Breast epithelium (tissue), 4 donors: ENCODE results near the gene BRI3. TPM values are rescaled to one million over a fixed set of nuclear protein-coding genes. Genes with fewer than 3 reads are reported as not detected.

Source experiments
- DNase-seq, 2 donors: peaks; one replicate each; pipeline ENCODE4 v3.0.0-alpha.2; 2019; ENCODE audit warnings: low spot score in 2 of 2
- H3K27ac ChIP-seq, 2 donors: fragments of 200-600 bp; sonication (generic) in 1 of 2; one replicate each; pipeline ENCODE4 v1.5.1; 2016 to 2019; ENCODE audit warnings: mild to moderate bottlenecking in 1 of 2
- H3K27me3 ChIP-seq, 2 donors: fragments of 200-600 bp; sonication (generic) in 1 of 2; one replicate each; pipeline versions ENCODE4 v1.5.1 to v1.6.0; 2017 to 2019; ENCODE audit warnings: control low read depth in 1 of 2, mild to moderate bottlenecking in 1 of 2
- H3K36me3 ChIP-seq: fragments of 200-600 bp; one replicate; pipeline ENCODE4 v1.5.1; 2019
- H3K4me1 ChIP-seq, 2 donors: fragments of 200-600 bp; sonication (generic); one replicate each; pipeline ENCODE4 v1.5.1; 2016 to 2019; ENCODE audit warnings: control low read depth in 1 of 2
- H3K4me3 ChIP-seq, 3 donors: fragments of 200-600 bp; sonication (generic); 1 replicate in 2 of 3; 2 replicates in 1 of 3; pipeline ENCODE4 v1.5.1; 2016 to 2019; ENCODE audit warnings: mild to moderate bottlenecking in 3 of 3, moderate library complexity in 2 of 3
- H3K9me3 ChIP-seq, 2 donors: fragments of 200-600 bp; sonication (generic) in 1 of 2; one replicate each; pipeline ENCODE4 v1.5.1; 2016 to 2019; ENCODE audit warnings: control low read depth in 1 of 2
- CTCF ChIP-seq, 3 donors: fragments of 450-650 bp; IDR thresholded peaks; one replicate each; pipeline ENCODE4 v1.5.1; 2016 to 2017; ENCODE audit warnings: antibody characterized with exemption in 3 of 3, mild to moderate bottlenecking in 3 of 3, moderate library complexity in 3 of 3
- POLR2A ChIP-seq: fragments of 450-650 bp; IDR thresholded peaks from one replicate; pipeline ENCODE4 v1.6.1; 2016; ENCODE audit warnings: antibody characterized with exemption, mild to moderate bottlenecking, moderate library complexity
- POLR2AphosphoS5 ChIP-seq, 3 donors: sonication (generic); formaldehyde crosslinking; IDR thresholded peaks; one replicate each; pipeline ENCODE4 v1.6.1; 2017; ENCODE audit warnings: antibody characterized with exemption in 3 of 3
- intact Hi-C: fragments of 100-400 bp; cut with DNase I; formaldehyde crosslinking; loops from one replicate; pipeline ENCODE4 v1.15.1; 2023; ENCODE audit warnings: low total_unique reads
- total RNA-seq, 3 donors: library from RNA; depleted of rRNA; stranded (reverse); fragments of >200 nt; gene quantifications; one replicate each; pipeline ENCODE4 v1.1.0, GENCODE V29; 2016

The BRI3 gene
- total RNA-seq, 3 donors from 2014 or later, result 38.8 to 85.5 (median 56.4) TPM

GRCh38 chr7:98234429-98235147, 46.9 kb upstream of the BRI3 start:
- Histone ChIP-seq H3K9me3 (no peaks in the 10 kb centered on the region), H3K4me3 (no peak overlapping the region), H3K36me3 (no peaks in the 10 kb centered on the region), H3K27ac (no peak overlapping the region), H3K4me1 (no peaks in the 10 kb centered on the region), H3K27me3 (no peaks in the 10 kb centered on the region)
- no peak for TF ChIP-seq POLR2AphosphoS5 (IDR thresholded peaks at IDR 0.05)
- TF ChIP-seq CTCF (IDR thresholded peaks at IDR 0.05), result no peak
- no peak for TF ChIP-seq POLR2A
- intact Hi-C loops, result no loop called here
- no peak for DNase-seq

GRCh38 chr7:98235901-98236300, 45.6 kb upstream of the BRI3 start:
- intact Hi-C loops, result no loop called here
- Histone ChIP-seq H3K9me3 (no peaks in the 10 kb centered on the region), H3K4me1 (no peaks in the 10 kb centered on the region), H3K27me3 (no peaks in the 10 kb centered on the region), H3K27ac (no peak overlapping the region), H3K4me3 (no peak overlapping the region), H3K36me3 (no peaks in the 10 kb centered on the region)
- no peak for DNase-seq
- TF ChIP-seq POLR2A, result no peak
- TF ChIP-seq POLR2AphosphoS5 (IDR thresholded peaks at IDR 0.05), result no peak
- no peak for TF ChIP-seq CTCF (IDR thresholded peaks at IDR 0.05)

GRCh38 chr7:98236355-98237185, 44.9 kb upstream of the BRI3 start:
- Histone ChIP-seq H3K9me3 (no peaks in the 10 kb centered on the region), H3K4me1 (no peaks in the 10 kb centered on the region), H3K27me3 (no peaks in the 10 kb centered on the region), H3K27ac (no peak overlapping the region), H3K4me3 (no peak overlapping the region), H3K36me3 (no peaks in the 10 kb centered on the region)
- DNase-seq, result no peak
- intact Hi-C loops, result no loop called here
- no peak for TF ChIP-seq POLR2A
- no peak for TF ChIP-seq POLR2AphosphoS5 (IDR thresholded peaks at IDR 0.05)
- TF ChIP-seq CTCF (IDR thresholded peaks at IDR 0.05), result no peak

- H3K27me3 ChIP-seq, result no peaks in the 10 kb centered on the region
- H3K4me3 ChIP-seq, result no peak overlapping the region
- H3K27ac ChIP-seq, result no peak overlapping the region
- no peak for TF ChIP-seq CTCF (IDR thresholded peaks at IDR 0.05)
- TF ChIP-seq POLR2A, result no peak
- no peak for TF ChIP-seq POLR2AphosphoS5 (IDR thresholded peaks at IDR 0.05)
- DNase-seq, result no peak
- H3K36me3 ChIP-seq, result no peaks in the 10 kb centered on the region
- no peaks in the 10 kb centered on the region for H3K4me1 ChIP-seq
- intact Hi-C loops, result no loop called here
- no peaks in the 10 kb centered on the region for H3K9me3 ChIP-seq
Observed at GRCh38 chr7:98238076-98238475, 43.4 kb upstream of the BRI3 start.

GRCh38 chr7:98238976-98239375, 42.5 kb upstream of the BRI3 start:
- H3K36me3 ChIP-seq, result no peaks in the 10 kb centered on the region
- no peaks in the 10 kb centered on the region for H3K27me3 ChIP-seq
- H3K4me3 ChIP-seq, result no peak overlapping the region
- H3K27ac ChIP-seq, result no peak overlapping the region
- H3K4me1 ChIP-seq, result no peaks in the 10 kb centered on the region
- DNase-seq, result no peak
- TF ChIP-seq CTCF (IDR thresholded peaks at IDR 0.05), result no peak
- TF ChIP-seq POLR2AphosphoS5 (IDR thresholded peaks at IDR 0.05), result no peak
- no peak for TF ChIP-seq POLR2A
- H3K9me3 ChIP-seq, result no peaks in the 10 kb centered on the region
- intact Hi-C loops, result no loop called here
